K562 (cell line): Measurements from ENCODE around the gene SFRP5. TPM values are rescaled to one million over a fixed set of nuclear protein-coding genes. Genes with fewer than 3 reads are reported as not detected.

Experiments
- BACH1 ChIP-seq: fragments of 200-800 bp; sonication (Bioruptor generic); IDR thresholded peaks from 2 replicates; pipeline ENCODE4 v1.6.1; 2016; ENCODE audit warnings: missing genetic modification characterization, missing compliant biosample characterization
- CBFA2T3 ChIP-seq: fragments of 450-650 bp; IDR thresholded peaks from 2 replicates; pipeline ENCODE4 v1.6.1; 2017
- COPS2 ChIP-seq: fragments of 450-650 bp; conservative IDR thresholded peaks from 2 replicates; pipeline ENCODE4 v1.6.1; 2016; ENCODE audit warnings: mild to moderate bottlenecking, moderate library complexity
- DLX4 ChIP-seq: fragments of 250-450 bp; sonication (Bioruptor Pico); IDR thresholded peaks from 2 replicates; pipeline ENCODE4 v1.6.1; 2021; ENCODE audit warnings: mild to moderate bottlenecking
- E4F1 ChIP-seq: fragments of 250-450 bp; sonication (Bioruptor Pico); IDR thresholded peaks from 2 replicates; pipeline ENCODE4 v1.5.0; 2021; ENCODE audit warnings: mild to moderate bottlenecking, borderline replicate concordance
- ELF4 ChIP-seq: fragments of 450-650 bp; formaldehyde crosslinking; IDR thresholded peaks from 2 replicates; pipeline ENCODE4 v1.4.0; 2022; ENCODE audit warnings: missing genetic modification characterization
- FOXJ2 ChIP-seq: fragments of 200-800 bp; sonication (Bioruptor generic); IDR thresholded peaks from 2 replicates; pipeline ENCODE4 v1.6.1; 2016; ENCODE audit warnings: missing genetic modification characterization, missing compliant biosample characterization
- HNRNPK ChIP-seq: fragments of 200-400 bp; formaldehyde crosslinking; IDR thresholded peaks from one replicate; pipeline ENCODE4 v1.6.1; 2018; ENCODE audit warnings: mild to moderate bottlenecking, low read depth, low read length; ENCODE audit not compliant: poor library complexity, severe bottlenecking
- KDM5B ChIP-seq: fragments of 200-600 bp; sonication (generic); IDR thresholded peaks from 2 replicates; pipeline ENCODE4 v1.6.1; 2012; ENCODE audit warnings: low read depth, mild to moderate bottlenecking, moderate library complexity, low read length, control low read depth, inconsistent platforms; ENCODE audit not compliant: insufficient replicate concordance
- KLF10 ChIP-seq: fragments of 250-450 bp; sonication (Bioruptor Pico); IDR thresholded peaks from 2 replicates; pipeline ENCODE4 v1.6.1; 2021; ENCODE audit warnings: matching md5 sums
- MECOM ChIP-seq: fragments of 250-450 bp; sonication (Bioruptor Pico); IDR thresholded peaks from 2 replicates; pipeline ENCODE4 v1.8.0; 2022; ENCODE audit warnings: inconsistent platforms
- MED1 ChIP-seq: sonication (generic); formaldehyde crosslinking; IDR thresholded peaks from 2 replicates; pipeline ENCODE4 v1.8.1; 2023; ENCODE audit warnings: missing genetic modification reagents, borderline replicate concordance
- MTA2 ChIP-seq: fragments of 450-650 bp; IDR thresholded peaks from 2 replicates; pipeline ENCODE4 v1.6.1; 2016; ENCODE audit warnings: low read depth
- NFE2L1 ChIP-seq: fragments of 450-650 bp; IDR thresholded peaks from 2 replicates; pipeline ENCODE4 v1.6.1; 2016; ENCODE audit warnings: missing genetic modification characterization, low read depth, mild to moderate bottlenecking, missing compliant biosample characterization, moderate library complexity, borderline replicate concordance
- POLR3G ChIP-seq: IDR thresholded peaks from 2 replicates; pipeline ENCODE4 v1.6.1; 2011; ENCODE audit not compliant: insufficient read length, insufficient replicate concordance; ENCODE audit errors: extremely low read depth
- PRMT5 ChIP-seq: sonication (generic); formaldehyde crosslinking; IDR thresholded peaks from 2 replicates; pipeline ENCODE4 v1.5.0; 2020; ENCODE audit warnings: missing genetic modification reagents
- RAD21 ChIP-seq, 2 experiments: fragments of 250-450 bp in 1 of 2; fragments of 450-650 bp in 1 of 2; sonication (Bioruptor Pico) in 1 of 2; formaldehyde crosslinking in 1 of 2; IDR thresholded peaks in 1 of 2; conservative IDR thresholded peaks in 1 of 2; 2 replicates each; pipeline versions ENCODE4 v1.4.0 to v1.8.0; 2020 to 2022; ENCODE audit warnings: mild to moderate bottlenecking in 2 of 2, moderate library complexity in 1 of 2
- RCOR1 ChIP-seq, 2 experiments: IDR thresholded peaks; 2 replicates each; pipeline ENCODE4 v1.6.1; 2012; ENCODE audit warnings: low read depth in 2 of 2, low read length in 2 of 2, borderline replicate concordance in 1 of 2, improper control_type of control experiment in 1 of 2
- SIN3B ChIP-seq: fragments of 450-650 bp; IDR thresholded peaks from 2 replicates; pipeline ENCODE4 v1.6.1; 2017; ENCODE audit warnings: low read depth, mild to moderate bottlenecking, moderate library complexity
- SRF ChIP-seq, 2 experiments: fragments of 250-450, 450-650 bp in 1 of 2; sonication (Bioruptor Pico) in 1 of 2; sonication (generic) in 1 of 2; formaldehyde crosslinking; IDR thresholded peaks; 2 replicates each; pipeline versions ENCODE4 v1.5.0 to v1.5.1; 2020 to 2022; ENCODE audit warnings: mild to moderate bottlenecking in 1 of 2, missing genetic modification reagents in 1 of 2
- SRSF9 ChIP-seq: fragments of 200-400 bp; formaldehyde crosslinking; IDR thresholded peaks from 2 replicates; pipeline ENCODE4 v1.6.1; 2017; ENCODE audit warnings: low read depth, low read length, borderline replicate concordance
- THRAP3 ChIP-seq: fragments of 450-650 bp; IDR thresholded peaks from 2 replicates; pipeline ENCODE4 v1.6.1; 2016; ENCODE audit warnings: mild to moderate bottlenecking, inconsistent platforms, borderline replicate concordance
- ZNF280B ChIP-seq: fragments of 250-450 bp; sonication (Bioruptor Pico); IDR thresholded peaks from 2 replicates; pipeline ENCODE4 v1.5.1; 2021; ENCODE audit warnings: mild to moderate bottlenecking
- ZNF696 ChIP-seq: fragments of 250-450 bp; sonication (Bioruptor Pico); conservative IDR thresholded peaks from 2 replicates; pipeline ENCODE4 v1.4.0; 2020; ENCODE audit warnings: mild to moderate bottlenecking, moderate library complexity
- polyA plus RNA-seq, 8 experiments: library from polyadenylated mRNA; depleted of rRNA in 4 of 8; stranded (reverse) in 5 of 8; unstranded in 3 of 8; fragments of >200 nt; fragmentation: Nextera tagmentation in 2 of 8; fragmentation: Illumina TruSeq in 1 of 8; extraction: Ambion mirVana in 2 of 8; extraction: Trizol in 1 of 8; gene quantifications; 2 replicates each; pipeline versions ENCODE4 v1.2.1 to v1.2.3, GENCODE V29; 2011 to 2014; ENCODE audit warnings: inconsistent platforms in 1 of 8, missing spikeins in 1 of 8
- total RNA-seq, 7 experiments: library from RNA; depleted of rRNA in 6 of 7; stranded (reverse); fragments of >200 nt in 6 of 7; fragmentation: Illumina TruSeq in 2 of 7; extraction: Trizol in 2 of 7; gene quantifications; 2 replicates each; pipeline versions ENCODE4 v1.2.1 to v1.2.3, GENCODE V29; 2011 to 2021; ENCODE audit warnings: low replicate concordance in 1 of 7

Gene SFRP5
- total and polyA plus RNA-seq, 9 of the 15 experiments (the other 6 are each of a cell fraction or from before 2014, with no cell fraction given): 0.07 to 0.29 (median 0.13) TPM; not detected in 3

GRCh38 chr10:97771913-97772823 lies at the start of gene SFRP5 (continued):
- no peak for TF ChIP-seq HNRNPK
- TF ChIP-seq PRMT5: no peak
- no peak for TF ChIP-seq DLX4
- no peak for TF ChIP-seq THRAP3
- TF ChIP-seq RAD21 (CRISPR knock-in tag; conservative IDR thresholded peaks at IDR 0.05 in 1 of 2, IDR thresholded peaks at IDR 0.05 in 1 of 2): no peak
- TF ChIP-seq COPS2: no peak
- TF ChIP-seq SRF (CRISPR knock-in tag; IDR thresholded peaks at IDR 0.05): peak in 1 of 2 experiments; percentile 53; a peak in 1 of 4 replicates
- no peak for TF ChIP-seq KDM5B
- TF ChIP-seq E4F1: no peak
- TF ChIP-seq ELF4 (CRISPR knock-in tag): no peak
- TF ChIP-seq RCOR1 (IDR thresholded peaks at IDR 0.05; ENCODE audit: borderline replicate concordance in 1 of 2, low read depth in 2 of 2, low read length in 2 of 2): peak in 1 of 2 experiments; percentile 90; a peak in 2 of 4 replicates
- no peak for TF ChIP-seq NFE2L1 (tag)
- no peak for TF ChIP-seq ZNF696 (CRISPR knock-in tag)
- no peak for TF ChIP-seq FOXJ2 (tag)
- no peak for TF ChIP-seq BACH1 (tag)
- no peak for TF ChIP-seq MED1 (CRISPR knock-in tag)
- no peak for TF ChIP-seq KLF10 (CRISPR knock-in tag)
- peak; percentile 93 for TF ChIP-seq CBFA2T3
- peak; percentile 76 for TF ChIP-seq MTA2
- no peak for TF ChIP-seq SIN3B
- TF ChIP-seq MECOM (CRISPR knock-in tag): no peak
- no peak for TF ChIP-seq POLR3G
- no peak for TF ChIP-seq SRSF9
- no peak for TF ChIP-seq ZNF280B (CRISPR knock-in tag)
